Activated CD8-positive, alpha-beta memory T cell treated with anti-CD3 and anti-CD28 coated beads for 4 hours (primary cell): ENCODE measurements around the gene SLC35A3.
"Not testable (repeated sequence)": the region's sequence is repeated elsewhere in the genome, so short reads cannot be mapped to it uniquely, and the experiment has no call there.

Experiments
- DNase-seq, 2 donors: peaks; one replicate each; pipeline ENCODE4 v3.0.0-alpha.2; 2020; ENCODE audit warnings: low read depth in 2 of 2

SLC35A3 gene

GRCh38 chr1:99969729-99970621, at the start of gene SLC35A3:
Gene SLC35A3, plus strand, starts transcription at chr1:99969996. Its CDS starts 23,559 bp downstream, at chr1:99993555.
- peak; percentile 56 for DNase-seq

DNA sequence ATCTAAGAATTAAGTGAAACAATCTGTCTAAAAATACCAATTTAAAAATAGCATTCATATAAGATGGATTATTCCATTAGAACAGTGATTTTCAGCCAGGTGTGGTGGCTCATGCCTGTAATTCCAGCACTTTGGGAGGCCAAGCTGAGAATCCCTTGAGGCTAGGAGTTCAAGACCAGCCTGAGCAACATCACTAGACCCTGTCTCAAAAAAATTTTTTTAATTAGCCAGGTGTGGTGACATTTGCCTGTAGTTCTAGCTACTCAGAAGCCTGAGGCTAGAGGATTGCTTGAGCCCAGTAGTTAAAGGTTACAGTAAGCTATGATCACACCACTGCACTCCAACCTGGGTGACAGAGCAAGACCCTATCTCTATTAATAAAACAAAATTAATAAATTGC, 35.0 kb upstream of the SLC35A3 start:
- no peak for DNase-seq

- DNase-seq = no peak
Measured at GRCh38 chr1:99935534-99935933, 34.3 kb upstream of the SLC35A3 start.

- DNase-seq = no peak
Measured at GRCh38 chr1:99936071-99936470, 33.7 kb upstream of the SLC35A3 start.

- DNase-seq = no peak
Measured at GRCh38 chr1:99942723-99943122, 27.1 kb upstream of the SLC35A3 start.

DNA sequence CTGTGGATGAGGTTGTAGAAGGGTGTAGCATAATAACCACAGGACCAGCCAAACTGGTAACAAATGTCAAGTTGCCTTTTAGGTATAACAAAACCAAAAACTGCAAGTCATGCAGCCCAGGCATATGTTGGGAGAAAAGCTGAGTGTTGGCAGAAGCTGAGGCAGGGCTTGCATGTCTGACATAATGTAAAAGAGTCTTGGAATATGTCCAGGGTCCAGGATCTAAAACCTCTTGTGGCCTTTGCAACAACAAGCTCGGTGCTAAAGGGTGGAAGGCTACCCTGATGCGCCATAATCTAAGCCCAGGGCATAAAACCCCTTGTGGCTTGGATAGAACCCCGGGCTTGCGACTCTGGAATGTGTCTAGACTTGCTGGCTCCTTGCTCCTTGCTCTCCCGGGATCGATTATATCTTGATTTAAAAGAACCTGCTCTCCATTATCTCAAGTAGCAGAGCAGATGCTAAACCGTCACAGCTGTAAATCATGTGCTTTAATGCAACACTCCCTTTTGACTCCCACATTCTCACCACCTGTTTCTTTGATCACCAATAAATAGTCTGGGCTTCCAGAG, 26.5 kb upstream of the SLC35A3 start:
- no peak for DNase-seq

DNA sequence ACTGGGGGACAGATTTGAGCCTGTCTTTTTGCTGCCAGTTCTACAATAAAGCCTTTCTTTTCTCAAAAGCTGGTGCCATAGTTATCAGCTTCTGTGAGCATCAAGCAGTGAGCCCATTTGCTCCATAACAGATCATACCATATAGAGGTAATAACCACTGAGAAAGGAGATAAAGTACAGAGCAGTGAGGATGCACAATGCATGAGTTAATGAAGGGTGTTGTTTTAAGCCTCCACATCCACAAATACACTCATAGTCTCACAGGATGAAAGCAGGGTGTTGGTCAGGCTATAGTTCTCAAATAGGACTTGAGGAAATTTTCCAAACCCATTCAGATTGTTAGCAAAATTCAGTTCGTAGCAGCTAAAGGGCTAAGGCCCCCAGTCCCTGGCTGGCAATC, 25.6 kb upstream of the SLC35A3 start:
- DNase-seq = no peak

DNA sequence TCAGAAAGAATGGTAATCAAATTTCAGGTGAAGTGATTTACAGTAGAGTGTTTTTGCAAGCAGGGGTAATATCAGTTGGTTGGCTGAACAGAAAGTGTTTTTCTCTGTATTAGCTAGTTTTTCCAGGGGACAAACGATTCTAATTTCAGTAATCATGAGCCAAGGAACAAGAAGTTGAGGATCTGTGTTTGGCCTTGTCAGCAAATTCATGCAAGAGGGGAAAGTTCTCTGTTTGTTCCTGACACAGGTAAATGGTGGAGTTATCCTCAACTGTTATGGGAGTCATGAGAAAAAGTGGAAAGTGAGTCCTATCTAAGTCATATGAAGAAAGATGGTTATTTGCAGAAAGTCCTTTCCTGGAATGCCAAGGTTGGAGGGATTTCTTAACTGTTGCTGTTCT, 24.6 kb upstream of the SLC35A3 start:
- no peak for DNase-seq

GRCh38 chr1:99950486-99950885, 19.3 kb upstream of the SLC35A3 start:
- no peak for DNase-seq

GRCh38 chr1:99952522-99952921, 17.3 kb upstream of the SLC35A3 start:
- no peak for DNase-seq

GRCh38 chr1:99955375-99955774, 14.4 kb upstream of the SLC35A3 start:
- no peak for DNase-seq

DNA sequence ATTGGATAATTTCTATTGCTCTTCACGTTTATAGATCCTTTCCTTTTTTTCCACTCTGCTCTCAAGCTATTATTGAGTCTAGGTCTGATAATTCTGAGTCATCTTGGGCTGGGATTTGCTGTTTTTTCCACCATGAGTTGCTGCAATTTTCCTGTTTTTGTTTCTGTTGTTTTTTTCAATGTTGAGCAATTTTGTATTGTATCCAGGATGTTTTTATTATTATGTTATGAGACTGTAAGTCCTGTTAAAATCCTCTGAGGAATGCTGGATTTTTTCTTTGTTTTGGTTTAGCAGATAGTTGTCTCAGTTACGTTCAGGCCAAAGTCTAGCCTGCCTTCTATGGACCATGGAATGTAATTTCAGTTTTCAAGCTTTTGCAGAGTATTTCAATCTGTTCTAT, 13.0 kb upstream of the SLC35A3 start:
- DNase-seq = no peak

GRCh38 chr1:99957818-99958217, 12.0 kb upstream of the SLC35A3 start:
- no peak for DNase-seq

DNA sequence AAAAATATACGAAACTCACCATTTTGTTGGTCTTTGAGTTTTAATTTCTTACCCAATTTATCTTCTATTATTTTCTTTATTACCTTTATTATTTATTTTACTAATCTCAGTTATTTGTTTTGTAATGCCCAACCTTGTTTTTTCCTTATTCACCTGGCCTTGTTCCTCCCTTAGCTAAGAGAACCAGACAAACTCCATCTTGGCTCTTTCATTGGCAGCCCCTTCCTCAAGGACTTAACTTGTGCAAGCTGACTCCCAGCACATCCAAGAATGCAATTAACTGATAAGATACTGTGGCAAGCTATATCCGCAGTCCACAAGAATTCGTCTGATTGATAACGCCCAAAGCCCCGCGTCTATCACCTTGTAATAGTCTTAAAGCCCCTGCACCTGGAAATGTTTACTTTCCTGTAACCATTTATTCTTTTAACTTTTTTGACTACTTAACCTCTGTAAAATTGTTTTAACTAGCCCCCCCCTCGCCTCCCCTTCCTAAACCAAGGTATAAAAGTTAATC, 10.5 kb upstream of the SLC35A3 start:
- not testable (repeated sequence) for DNase-seq

GRCh38 chr1:99960260-99960659, 9.5 kb upstream of the SLC35A3 start:
- DNase-seq = not testable (repeated sequence)

DNA sequence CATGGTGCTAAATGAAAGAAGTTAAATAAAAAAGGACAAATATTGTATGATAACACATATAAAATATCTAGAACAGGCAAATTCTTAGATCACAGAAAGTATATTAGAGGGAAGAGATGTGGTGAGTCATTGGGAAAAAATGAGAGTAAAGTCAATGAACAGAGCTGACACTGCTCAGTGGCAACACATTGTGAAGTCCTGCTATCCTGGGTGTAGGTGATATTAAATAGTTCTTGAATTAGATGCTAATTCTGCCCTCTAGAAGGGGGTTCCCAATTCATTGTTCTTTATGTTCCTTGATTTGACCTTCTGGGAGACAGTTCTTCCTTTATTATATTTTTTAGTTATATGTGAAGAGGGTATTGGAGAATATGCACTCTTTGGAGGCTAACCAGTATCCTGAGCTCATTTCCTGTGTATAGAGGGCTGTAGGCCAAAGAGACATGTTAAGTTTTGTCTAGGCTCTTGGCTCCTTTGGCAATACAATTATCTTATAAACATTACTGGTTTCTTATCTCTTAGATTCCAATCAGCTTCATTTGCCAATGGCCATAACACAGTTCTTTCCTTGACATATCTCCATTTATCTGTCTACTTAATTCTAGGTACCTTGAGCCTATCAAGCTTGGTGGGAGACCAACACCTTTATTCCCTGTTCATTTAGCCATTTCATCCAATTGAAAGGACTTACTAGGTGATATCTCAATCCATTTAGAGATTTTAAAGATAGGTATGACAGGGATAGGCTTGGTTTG, 6.6 kb upstream of the SLC35A3 start:
- DNase-seq = no peak

DNA sequence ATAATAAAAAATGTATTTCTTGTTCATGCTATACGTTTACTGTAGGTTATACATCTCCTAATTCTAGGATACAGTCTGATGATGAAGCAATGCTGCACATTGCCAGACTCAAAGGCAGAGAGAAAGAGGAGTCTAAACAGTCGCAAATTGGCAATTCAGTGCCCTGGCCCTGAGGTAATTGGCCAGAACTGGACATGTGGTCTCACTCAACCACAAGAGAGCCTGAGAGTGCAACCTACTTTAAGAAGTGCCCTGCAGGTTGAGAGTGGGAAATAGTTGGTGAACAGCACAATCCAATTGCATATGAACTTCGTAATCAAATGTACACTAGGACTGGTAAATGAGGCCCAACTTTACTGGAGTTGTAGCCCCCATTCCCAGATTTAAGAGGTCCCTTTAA, 5.0 kb upstream of the SLC35A3 start:
- no peak for DNase-seq

DNA sequence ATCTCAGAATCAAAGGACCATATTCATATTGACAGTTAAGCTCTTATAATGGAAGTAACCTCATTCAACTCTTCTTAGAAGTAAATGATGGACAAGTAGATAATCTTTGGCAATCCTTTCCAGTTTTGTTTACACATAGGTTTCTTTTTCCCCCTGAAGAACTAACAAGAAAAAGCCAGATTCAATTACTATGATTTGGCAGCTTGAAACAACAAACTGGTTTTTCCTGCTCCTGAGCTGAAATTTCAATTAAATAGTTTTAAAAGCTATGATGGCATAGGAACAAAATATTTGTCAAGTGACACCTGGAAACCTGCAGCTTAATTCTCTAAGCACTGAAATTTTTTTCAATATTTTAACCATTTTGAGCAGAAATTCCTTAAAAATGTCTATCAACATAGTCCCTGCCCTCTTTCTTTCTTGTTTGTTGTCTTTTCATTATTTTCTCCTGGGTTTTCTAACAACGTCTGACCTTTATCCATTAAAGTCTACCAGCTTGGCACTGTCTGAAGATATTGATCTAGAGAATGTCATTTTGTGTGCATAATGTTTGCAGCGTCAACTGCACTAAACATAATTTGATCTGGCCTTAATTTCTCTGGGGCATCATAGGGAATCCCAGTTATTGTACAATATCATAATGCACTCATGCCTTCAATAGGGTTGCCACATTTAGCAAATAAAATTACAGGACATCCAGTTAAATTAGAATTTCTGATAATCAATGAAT, 4.0 kb upstream of the SLC35A3 start:
- DNase-seq = no peak

DNA sequence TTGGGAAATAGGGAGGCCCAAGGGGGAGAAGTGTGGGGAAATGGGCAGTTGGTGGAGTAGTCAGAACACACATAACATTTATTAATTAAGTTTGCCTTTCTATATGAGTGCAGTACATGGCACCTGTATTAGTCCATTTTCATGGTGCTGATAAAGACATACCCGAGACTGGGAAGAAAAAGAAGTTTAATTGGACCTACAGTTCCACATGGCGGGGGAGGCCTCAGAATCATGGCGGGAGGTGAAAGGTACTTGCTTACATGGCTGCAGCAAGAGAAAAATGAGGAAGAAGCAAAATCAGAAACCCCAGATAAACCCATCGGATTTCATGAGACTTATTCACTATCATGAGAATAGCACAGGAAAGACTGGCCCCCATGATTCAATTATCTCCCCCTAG, 1.6 kb upstream of the SLC35A3 start:
- DNase-seq = no peak

DNA sequence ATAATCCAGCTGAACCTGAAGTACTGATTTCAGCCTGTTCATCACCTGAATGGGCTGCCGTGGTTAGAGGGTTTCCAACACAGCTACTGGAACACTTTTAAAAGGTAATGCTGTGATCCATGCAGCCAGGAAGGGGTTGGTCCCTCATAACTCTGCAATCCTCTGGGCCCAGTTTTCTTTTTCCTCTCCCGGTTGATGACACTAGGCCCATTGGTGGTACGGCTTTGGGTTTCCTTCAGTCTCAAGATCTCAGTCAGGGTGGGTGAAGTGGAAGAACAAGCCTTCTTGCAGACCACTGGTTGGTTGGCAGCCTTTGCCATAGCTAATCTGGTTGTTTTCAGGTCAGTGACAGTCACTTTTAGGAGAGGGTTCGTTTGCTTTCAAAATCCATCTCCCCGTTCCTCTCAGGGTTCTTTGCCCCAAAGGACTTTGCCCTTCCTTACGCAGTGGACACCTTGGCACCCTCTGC, 502 bp upstream of the SLC35A3 start:
- no peak for DNase-seq

- no peak for DNase-seq
Measured at GRCh38 chr1:99970713-99971255, 988 bp downstream of the SLC35A3 start.
